ENCODE results near the gene COL6A2.
"Not testable (repeated sequence)": the region's sequence is repeated elsewhere in the genome, so short reads cannot be mapped to it uniquely, and the experiment has no call there.

Gene COL6A2

DNA sequence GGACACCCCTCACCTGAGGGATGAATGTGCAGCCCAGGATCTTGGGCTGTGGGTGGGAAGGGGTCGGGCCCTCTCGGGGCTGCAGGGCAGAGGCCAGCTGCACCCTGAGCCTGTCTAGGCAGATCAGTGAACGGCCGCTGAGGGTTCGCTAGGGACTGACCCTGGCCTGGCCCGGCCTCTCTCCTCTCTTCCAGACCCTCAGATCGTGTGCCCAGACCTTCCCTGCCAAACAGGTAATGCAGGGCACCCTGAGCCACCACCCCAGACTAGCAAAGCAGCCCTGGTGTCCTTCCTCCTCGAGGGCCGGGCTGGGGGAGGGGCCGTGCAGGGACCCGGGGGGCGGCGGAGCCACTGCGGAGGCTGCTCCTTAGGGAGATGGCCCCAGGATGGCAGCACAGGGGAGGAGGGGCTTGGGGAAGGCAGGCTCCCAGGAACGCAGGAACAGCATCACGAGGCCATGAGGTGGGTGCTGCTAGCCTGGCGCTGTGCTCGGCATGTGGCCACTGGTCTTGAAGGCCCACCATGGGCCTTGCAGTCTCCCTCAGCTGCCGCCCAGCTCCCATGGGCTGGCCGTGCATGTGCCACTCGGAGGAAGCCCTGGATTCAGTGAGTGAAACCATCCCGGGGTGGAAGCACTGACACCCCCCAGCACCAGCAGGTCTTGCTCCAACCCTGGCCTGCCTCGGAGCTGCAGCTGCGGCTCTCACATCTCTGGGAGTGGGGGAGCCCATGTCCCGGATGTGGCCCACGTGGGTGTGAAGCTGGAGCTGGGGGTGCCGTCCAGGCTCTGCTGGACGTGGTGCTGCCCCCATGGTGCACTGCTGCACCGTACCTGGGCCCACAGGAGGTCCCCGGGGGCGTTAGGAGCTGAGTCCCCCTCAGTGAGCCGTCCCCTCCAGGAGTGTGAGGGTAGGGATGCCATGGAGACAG is 28.7 kb downstream of the COL6A2 start:
- no peak for DNase-seq (ENCODE audit: low read depth in 2 of 2)

DNA sequence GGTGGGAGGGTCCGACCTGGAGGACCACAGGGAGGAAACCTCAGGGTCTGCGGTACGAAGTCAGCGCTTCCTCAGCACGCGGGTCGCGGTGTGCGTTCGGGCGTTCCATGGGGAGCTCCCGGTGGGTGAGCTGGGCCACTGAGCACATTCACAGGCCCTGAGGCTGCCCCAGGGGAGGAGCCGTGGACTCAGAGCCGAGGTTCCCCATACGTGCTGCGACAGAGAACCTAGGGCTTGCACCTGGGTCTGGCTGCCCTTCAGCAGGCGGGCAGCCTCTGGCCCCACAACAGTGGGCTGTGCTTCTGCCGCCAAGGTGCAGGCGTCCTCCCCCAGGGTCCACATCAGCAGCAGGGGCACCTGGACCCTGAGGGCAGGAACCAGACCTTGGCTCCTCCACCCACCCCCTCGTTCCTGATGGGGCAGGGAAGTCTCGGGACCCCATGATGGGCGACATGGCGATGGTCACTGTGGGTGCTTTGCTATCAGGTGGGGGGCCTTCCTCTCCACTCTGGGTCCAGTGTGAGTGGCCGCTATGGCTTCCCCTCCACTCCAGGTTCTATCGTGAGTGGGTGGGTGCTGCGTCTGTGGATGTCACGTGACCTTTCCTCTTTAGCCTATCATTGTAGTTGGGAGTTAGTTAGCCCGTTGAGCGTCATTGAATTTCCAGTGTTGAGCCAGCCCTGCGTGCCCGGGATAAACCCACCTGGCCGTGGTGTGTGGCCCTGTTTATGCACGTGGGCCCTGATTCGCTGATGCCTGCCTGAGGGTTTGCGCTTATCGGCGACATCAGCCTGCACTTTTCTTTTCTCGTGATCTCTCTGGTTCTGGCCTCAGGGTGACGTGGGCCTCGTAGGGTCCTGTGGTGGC is 29.6 kb downstream of the COL6A2 start:
- DNase-seq (ENCODE audit: low read depth in 2 of 2) = no peak

DNA sequence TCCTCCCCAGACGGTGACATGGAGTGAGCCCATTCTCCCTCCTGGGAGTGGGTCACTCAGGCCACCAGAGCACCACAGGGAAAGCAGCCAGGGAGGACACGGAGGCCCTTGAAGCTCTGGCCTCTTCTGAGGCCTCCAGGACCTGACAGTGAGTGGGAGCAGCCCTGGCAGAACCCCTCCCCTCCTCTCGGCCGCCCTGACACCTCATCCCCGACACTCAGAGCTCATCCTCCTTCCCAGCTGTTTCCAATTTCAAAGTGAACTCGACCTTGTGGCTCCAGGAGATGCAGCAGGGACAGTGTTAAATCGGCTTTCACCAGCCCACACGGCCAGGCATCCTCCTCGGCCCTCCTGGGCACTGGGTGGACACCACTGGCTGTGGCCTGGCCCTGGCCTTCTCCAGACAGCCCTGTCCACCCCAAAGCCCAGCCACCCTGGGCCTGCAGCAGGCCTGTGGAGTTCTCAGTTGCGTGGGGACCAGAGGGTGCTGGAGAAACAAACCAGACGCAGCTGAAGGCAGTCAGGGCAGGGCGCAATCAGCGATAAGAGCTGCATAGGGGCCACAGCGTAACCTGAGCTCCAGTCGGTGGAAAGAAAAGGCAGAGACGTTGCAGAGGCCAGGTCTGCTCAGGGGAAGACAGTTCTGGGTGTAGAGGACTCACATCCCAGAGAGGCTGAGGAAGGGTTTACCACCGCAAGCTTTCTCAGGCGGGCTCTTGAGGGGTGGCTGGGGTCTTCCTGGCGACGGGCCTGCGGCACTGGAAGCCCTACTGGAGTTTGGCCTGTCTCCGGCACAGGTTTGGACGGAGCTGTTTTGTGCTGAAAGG is 30.4 kb downstream of the COL6A2 start:
- DNase-seq (ENCODE audit: low read depth in 2 of 2) = no peak

DNA sequence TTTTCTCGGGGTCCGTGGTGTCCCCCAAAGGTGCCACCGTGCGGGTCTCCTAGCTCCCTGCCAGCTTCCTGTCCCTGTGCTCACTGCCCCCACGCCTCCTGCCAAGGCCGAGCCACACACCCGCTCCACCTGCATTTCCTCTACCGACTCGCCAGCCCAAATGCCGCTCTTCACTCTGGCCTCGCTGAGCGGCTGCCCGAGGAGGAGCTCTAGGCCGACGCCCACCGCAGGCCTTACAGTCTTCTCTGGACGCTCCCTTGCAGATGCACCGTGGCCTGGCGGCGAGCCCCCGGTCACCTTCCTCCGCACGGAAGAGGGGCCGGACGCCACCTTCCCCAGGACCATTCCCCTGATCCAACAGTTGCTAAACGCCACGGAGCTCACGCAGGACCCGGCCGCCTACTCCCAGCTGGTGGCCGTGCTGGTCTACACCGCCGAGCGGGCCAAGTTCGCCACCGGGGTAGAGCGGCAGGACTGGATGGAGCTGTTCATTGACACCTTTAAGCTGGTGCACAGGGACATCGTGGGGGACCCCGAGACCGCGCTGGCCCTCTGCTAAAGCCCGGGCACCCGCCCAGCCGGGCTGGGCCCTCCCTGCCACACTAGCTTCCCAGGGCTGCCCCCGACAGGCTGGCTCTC is 31.1 kb downstream of the COL6A2 start:
- DNase-seq (ENCODE audit: low read depth in 2 of 2) = no peak

DNA sequence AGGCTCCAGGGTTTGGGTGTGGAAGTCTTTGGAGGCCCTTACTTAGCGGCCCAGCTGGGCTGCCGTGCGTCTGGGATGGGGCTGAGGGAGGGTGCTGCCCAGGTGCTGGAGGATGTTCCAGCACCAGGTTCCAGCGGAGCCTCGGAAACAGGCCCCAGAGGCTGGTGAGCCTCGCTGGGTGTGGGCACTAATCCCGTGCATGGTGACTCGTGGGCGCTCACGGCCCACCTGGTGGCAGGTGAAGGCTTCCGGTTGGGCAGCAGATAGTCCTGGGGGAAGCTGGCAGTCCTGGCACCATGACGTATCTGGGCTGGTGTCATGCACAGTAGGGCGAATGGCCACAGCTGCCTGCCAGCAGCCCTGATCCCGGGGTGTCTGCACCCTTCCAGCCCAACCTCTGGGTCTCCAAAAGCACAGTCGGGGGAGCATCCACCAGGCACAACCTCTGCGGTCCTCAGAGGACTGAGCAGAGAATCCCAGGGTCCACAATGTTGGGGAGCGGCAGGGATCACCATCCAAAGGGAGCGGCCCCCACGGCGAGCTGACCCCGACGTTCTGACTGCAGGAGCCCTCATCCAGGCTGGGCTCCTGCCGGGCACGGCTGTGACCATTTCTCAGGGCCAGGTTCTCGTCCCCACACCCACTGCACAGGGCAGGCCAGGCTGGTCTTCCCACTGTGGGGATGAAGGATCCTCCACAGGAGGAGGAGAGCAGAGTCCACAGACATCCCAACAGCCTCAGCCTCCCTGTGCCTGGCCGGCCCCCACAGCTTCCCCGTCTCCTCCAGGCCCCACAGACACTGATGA is 32.1 kb downstream of the COL6A2 start:
- no peak for DNase-seq (ENCODE audit: low read depth in 2 of 2)

DNA sequence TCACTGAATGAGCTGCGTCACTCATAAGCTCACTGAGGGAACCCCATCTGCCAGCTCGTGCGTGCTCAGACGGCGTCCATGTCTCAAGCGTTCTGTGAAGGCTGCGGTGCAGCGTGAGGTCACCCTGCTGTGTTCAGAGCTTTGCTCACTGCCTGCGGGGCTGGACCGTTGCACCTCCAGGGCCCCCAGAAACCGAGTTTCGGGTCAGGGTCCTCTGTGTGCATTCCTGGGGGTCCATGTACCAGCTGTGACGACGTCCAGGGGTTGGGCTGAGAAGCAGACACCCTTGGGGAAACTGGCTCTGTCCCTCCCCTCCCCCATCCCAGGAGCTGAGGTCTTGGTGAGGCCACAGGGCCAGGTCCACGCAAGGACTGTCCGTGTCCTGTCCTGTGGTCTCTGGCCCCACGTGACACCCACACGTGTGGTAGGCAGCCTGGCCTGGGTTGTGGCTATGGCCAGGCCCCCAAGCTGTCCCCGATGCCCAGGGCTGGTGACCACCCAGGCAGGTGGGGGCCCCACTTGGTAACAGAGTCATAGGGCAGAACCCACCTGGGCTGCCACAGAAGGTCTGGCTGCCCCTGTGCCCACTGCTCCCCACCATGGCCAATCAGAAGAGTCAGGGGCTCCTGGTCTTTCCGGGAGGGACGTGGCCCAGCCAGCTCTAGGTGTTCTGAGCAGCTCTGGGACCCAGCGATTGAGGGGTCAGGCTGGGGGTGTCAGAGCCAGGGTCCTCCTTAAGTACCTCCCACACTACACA is 33.1 kb downstream of the COL6A2 start:
- no peak for DNase-seq (ENCODE audit: low read depth in 2 of 2)

GRCh38 chr21:46131588-46131837 is 33.6 kb downstream of the COL6A2 start:
- DNase-seq (ENCODE audit: low read depth in 2 of 2) = no peak

DNA sequence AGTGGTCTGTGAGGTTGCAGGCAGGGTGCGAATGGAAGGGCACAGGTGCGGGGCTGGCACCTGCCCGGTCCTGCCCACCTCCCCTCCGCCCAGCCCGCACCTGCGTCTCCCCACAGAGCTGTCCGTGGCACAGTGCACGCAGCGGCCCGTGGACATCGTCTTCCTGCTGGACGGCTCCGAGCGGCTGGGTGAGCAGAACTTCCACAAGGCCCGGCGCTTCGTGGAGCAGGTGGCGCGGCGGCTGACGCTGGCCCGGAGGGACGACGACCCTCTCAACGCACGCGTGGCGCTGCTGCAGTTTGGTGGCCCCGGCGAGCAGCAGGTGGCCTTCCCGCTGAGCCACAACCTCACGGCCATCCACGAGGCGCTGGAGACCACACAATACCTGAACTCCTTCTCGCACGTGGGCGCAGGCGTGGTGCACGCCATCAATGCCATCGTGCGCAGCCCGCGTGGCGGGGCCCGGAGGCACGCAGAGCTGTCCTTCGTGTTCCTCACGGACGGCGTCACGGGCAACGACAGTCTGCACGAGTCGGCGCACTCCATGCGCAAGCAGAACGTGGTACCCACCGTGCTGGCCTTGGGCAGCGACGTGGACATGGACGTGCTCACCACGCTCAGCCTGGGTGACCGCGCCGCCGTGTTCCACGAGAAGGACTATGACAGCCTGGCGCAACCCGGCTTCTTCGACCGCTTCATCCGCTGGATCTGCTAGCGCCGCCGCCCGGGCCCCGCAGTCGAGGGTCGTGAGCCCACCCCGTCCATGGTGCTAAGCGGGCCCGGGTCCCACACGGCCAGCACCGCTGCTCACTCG is 34.1 kb downstream of the COL6A2 start:
- no peak for DNase-seq (ENCODE audit: low read depth in 2 of 2)

- no peak for DNase-seq (ENCODE audit: low read depth in 2 of 2)
Measured at GRCh38 chr21:46135782-46136395, 38.0 kb downstream of the COL6A2 start.

- no peak for DNase-seq (ENCODE audit: low read depth in 2 of 2)
Measured at GRCh38 chr21:46136739-46137349, 38.9 kb downstream of the COL6A2 start.

- no peak for DNase-seq (ENCODE audit: low read depth in 2 of 2)
Measured at GRCh38 chr21:46137908-46138307, 40.0 kb downstream of the COL6A2 start.

GRCh38 chr21:46138383-46138970 is 40.6 kb downstream of the COL6A2 start:
- DNase-seq (ENCODE audit: low read depth in 2 of 2) = no peak

DNA sequence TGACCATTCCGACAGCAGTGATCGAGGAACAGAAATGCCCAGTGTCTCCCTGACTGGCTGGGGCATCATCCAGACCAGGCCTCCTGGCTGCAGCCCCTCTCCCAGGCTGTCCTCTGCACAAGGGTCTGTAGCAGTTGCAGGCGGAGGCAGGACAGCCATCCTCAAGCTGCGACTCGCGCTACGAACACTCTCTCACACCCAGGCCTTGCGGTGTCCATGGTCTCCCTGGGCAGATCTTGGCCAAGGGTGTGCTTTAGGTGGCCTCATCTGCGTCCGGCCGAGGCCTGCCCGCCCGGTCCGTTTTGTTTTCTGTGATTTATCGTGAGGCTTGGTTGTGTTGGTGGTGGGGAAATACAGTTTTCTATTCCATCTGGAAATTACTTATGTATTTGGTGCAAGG is 41.8 kb downstream of the COL6A2 start:
- no peak for DNase-seq (ENCODE audit: low read depth in 2 of 2)

DNA sequence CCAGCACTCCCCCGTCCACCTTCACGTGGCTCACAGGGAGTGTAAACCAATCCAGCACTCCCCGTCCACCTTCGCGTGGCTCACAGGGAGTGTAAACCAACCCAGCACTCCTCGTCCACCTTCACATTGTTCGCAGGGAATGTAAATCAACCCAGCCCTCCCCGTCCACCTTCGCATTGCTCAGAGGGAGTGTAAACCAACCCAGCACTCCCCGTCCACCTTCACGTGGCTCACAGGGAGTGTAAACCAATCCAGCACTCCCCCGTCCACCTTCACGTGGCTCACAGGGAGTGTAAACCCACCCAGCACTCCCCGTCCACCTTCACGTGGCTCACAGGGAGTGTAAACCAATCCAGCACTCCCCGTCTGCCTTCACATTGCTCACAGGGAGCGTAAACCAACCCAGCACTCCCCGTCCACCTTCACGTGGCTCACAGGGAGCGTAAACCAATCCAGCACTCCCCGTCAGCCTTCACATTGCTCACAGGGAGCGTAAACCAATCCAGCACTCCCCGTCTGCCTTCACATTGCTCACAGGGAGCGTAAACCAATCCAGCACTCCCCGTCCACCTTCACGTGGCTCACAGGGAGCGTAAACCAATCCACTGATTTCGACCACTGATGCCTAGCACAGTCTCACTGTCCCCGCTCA is 42.6 kb downstream of the COL6A2 start:
- DNase-seq (ENCODE audit: low read depth in 2 of 2) = not testable (repeated sequence)

GRCh38 chr21:46141767-46142581 is 44.1 kb downstream of the COL6A2 start:
- no peak for DNase-seq (ENCODE audit: low read depth in 2 of 2)

All from fibroblast of skin of left quadriceps (primary cell).